Uterus (tissue), 2 donors: ENCODE data around the gene OTOR.

Source experiments
- POLR2A ChIP-seq, 2 donors: fragments of 450-650 bp; IDR thresholded peaks; one replicate each; pipeline ENCODE4 v1.6.1; 2016; ENCODE audit warnings: antibody characterized with exemption in 2 of 2, mild to moderate bottlenecking in 1 of 2, moderate library complexity in 1 of 2
- TF ChIP-seq, protein P1 (sequence below), 4 experiments: fragments of 200-600 bp in 2 of 4; fragments of 450-650 bp in 2 of 4; sonication (generic) in 2 of 4; IDR thresholded peaks; one replicate each; pipeline ENCODE4 v1.5.1; 2016 to 2019; ENCODE audit warnings: antibody characterized with exemption in 4 of 4, mild to moderate bottlenecking in 2 of 4, moderate library complexity in 1 of 4

DNA sequence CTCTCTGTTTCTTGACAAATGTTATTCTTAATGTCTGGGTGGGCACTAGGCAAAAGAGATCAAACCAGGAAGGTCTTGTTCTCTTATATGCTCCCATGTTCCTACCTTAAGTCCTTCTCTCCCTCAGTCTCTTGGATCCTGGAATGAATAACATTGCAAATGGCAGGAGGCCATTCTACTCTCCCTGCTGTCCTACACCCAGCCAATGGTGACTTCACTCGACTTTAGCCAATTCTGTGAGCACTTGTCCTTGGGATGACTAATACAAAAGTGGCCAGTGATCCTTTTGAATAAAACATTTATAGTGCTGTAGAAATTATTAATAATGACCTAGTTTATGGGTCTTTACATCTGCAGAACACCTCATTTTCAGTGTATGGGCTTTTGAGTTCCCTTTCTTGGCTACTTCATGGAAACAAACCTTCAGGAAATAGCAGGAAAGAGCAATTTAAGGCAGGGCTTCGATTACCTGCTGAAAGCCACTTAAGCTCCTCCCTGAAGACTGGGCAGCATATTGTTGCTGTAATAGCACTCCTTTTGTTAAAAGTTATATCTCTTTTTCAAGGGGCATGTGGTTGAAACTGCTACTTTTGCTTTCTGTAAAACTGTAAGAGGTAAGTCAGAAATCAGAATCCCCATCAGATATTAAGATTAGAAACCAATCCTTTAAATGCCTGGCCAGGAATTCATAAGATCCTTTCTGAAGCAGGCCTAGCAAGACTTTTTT, 10.5 kb downstream of the OTOR start:
- TF ChIP-seq, protein P1, sequence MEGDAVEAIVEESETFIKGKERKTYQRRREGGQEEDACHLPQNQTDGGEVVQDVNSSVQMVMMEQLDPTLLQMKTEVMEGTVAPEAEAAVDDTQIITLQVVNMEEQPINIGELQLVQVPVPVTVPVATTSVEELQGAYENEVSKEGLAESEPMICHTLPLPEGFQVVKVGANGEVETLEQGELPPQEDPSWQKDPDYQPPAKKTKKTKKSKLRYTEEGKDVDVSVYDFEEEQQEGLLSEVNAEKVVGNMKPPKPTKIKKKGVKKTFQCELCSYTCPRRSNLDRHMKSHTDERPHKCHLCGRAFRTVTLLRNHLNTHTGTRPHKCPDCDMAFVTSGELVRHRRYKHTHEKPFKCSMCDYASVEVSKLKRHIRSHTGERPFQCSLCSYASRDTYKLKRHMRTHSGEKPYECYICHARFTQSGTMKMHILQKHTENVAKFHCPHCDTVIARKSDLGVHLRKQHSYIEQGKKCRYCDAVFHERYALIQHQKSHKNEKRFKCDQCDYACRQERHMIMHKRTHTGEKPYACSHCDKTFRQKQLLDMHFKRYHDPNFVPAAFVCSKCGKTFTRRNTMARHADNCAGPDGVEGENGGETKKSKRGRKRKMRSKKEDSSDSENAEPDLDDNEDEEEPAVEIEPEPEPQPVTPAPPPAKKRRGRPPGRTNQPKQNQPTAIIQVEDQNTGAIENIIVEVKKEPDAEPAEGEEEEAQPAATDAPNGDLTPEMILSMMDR (IDR thresholded peaks at IDR 0.05): no peak
- TF ChIP-seq POLR2A (IDR thresholded peaks at IDR 0.05): no peak
